Sigmoid colon (tissue), 4 donors: ENCODE data around the gene TMOD3.

Experiments used
- CTCF ChIP-seq, 4 experiments: fragments of 450-650 bp in 3 of 4; fragments of 200-600 bp in 1 of 4; IDR thresholded peaks; one replicate each; pipeline ENCODE4 v1.5.1; 2016 to 2019; ENCODE audit warnings: antibody characterized with exemption in 4 of 4, mild to moderate bottlenecking in 3 of 4, moderate library complexity in 2 of 4
- EP300 ChIP-seq, 4 donors: sonication (generic); formaldehyde crosslinking; IDR thresholded peaks; one replicate each; pipeline ENCODE4 v1.6.1; 2017; ENCODE audit warnings: antibody characterized with exemption in 4 of 4
- POLR2A ChIP-seq, 2 donors: fragments of 450-650 bp; IDR thresholded peaks; one replicate each; pipeline ENCODE4 v1.6.1; 2016; ENCODE audit warnings: antibody characterized with exemption in 2 of 2, mild to moderate bottlenecking in 2 of 2, moderate library complexity in 2 of 2
- POLR2AphosphoS5 ChIP-seq, 4 donors: sonication (generic); formaldehyde crosslinking; IDR thresholded peaks; one replicate each; pipeline ENCODE4 v1.6.1; 2017; ENCODE audit warnings: antibody characterized with exemption in 4 of 4

- no peak for TF ChIP-seq CTCF (IDR thresholded peaks at IDR 0.05)
- no peak for TF ChIP-seq POLR2AphosphoS5 (IDR thresholded peaks at IDR 0.05)
- TF ChIP-seq POLR2A (IDR thresholded peaks at IDR 0.05), result no peak
- TF ChIP-seq EP300 (IDR thresholded peaks at IDR 0.05), result no peak
These were observed 126.1 kb downstream of the TMOD3 start for GRCh38 chr15:51955504-51955903.
